Neural progenitor cell (in vitro differentiated cells): ENCODE results near the gene MGAT1. TPM values are rescaled to one million over a fixed set of nuclear protein-coding genes. Genes with fewer than 3 reads are reported as not detected.

Source experiments
- DNase-seq: peaks from one replicate; pipeline ENCODE4 v3.0.0-alpha.2; 2016; ENCODE audit warnings: low spot score
- H2AFZ ChIP-seq: fragments of 200-600 bp; sonication (generic); replicated peaks from 2 replicates; pipeline ENCODE4 v1.6.1; 2016; ENCODE audit warnings: antibody characterized with exemption
- H3F3A ChIP-seq: fragments of 200-600 bp; sonication (generic); 2 replicates; pipeline ENCODE4 v1.6.1; 2016; ENCODE audit warnings: antibody characterized with exemption, low read depth
- H3K27ac ChIP-seq: fragments of 200-600 bp; sonication (generic); 2 replicates; pipeline ENCODE4 v1.5.1; 2016; ENCODE audit warnings: mild to moderate bottlenecking
- H3K27me3 ChIP-seq: fragments of 200-600 bp; sonication (generic); 2 replicates; pipeline ENCODE4 v1.6.1; 2016; ENCODE audit warnings: mild to moderate bottlenecking, moderate library complexity
- H3K36me3 ChIP-seq: fragments of 200-600 bp; sonication (generic); 2 replicates; pipeline ENCODE4 v1.5.1; 2016
- H3K4me1 ChIP-seq: fragments of 200-600 bp; sonication (generic); 2 replicates; pipeline ENCODE4 v1.6.1; 2016; ENCODE audit warnings: mixed run types
- H3K4me2 ChIP-seq: fragments of 200-600 bp; sonication (generic); 2 replicates; pipeline ENCODE4 v1.6.1; 2016
- H3K4me3 ChIP-seq: fragments of 200-600 bp; sonication (generic); 2 replicates; pipeline ENCODE4 v1.5.1; 2016
- H3K79me2 ChIP-seq: fragments of 200-600 bp; sonication (generic); 2 replicates; pipeline ENCODE4 v1.6.1; 2016; ENCODE audit warnings: low read depth
- H3K9ac ChIP-seq: fragments of 200-600 bp; sonication (generic); 2 replicates; pipeline ENCODE4 v1.6.1; 2016
- H3K9me3 ChIP-seq: fragments of 200-600 bp; sonication (generic); 2 replicates; pipeline ENCODE4 v1.5.1; 2016; ENCODE audit warnings: low read depth
- H4K20me1 ChIP-seq: fragments of 200-600 bp; sonication (generic); 2 replicates; pipeline ENCODE4 v1.6.1; 2016; ENCODE audit warnings: low read depth
- H3K27ac Mint-ChIP-seq: 3 replicates; pipeline ENCODE4 v1.8.0; 2021; ENCODE audit warnings: mixed read lengths
- H3K27me3 Mint-ChIP-seq: 2 replicates; pipeline ENCODE4 v1.8.0; 2022; ENCODE audit warnings: low read depth, mild to moderate bottlenecking, inconsistent platforms, moderate library complexity, mixed read lengths; ENCODE audit not compliant: insufficient read depth
- H3K36me3 Mint-ChIP-seq: 3 replicates; pipeline ENCODE4 v1.8.0; 2021; ENCODE audit warnings: mixed read lengths
- H3K4me1 Mint-ChIP-seq: 3 replicates; pipeline ENCODE4 v1.8.0; 2021; ENCODE audit warnings: mixed read lengths
- H3K4me3 Mint-ChIP-seq: 3 replicates; pipeline ENCODE4 v1.8.0; 2021; ENCODE audit warnings: mild to moderate bottlenecking, moderate library complexity, mixed read lengths
- H3K9me3 Mint-ChIP-seq: 3 replicates; pipeline ENCODE4 v1.8.0; 2020; ENCODE audit warnings: mixed read lengths
- CTCF ChIP-seq: fragments of 200-600 bp; sonication (generic); IDR thresholded peaks from 2 replicates; pipeline ENCODE4 v1.5.1; 2017; ENCODE audit warnings: antibody characterized with exemption, mild to moderate bottlenecking
- EZH2 ChIP-seq: fragments of 200-600 bp; sonication (generic); IDR thresholded peaks from 2 replicates; pipeline ENCODE4 v1.6.1; 2017; ENCODE audit warnings: antibody characterized with exemption, mild to moderate bottlenecking, moderate library complexity
- EZH2phosphoT487 ChIP-seq: fragments of 200-600 bp; sonication (generic); IDR thresholded peaks from 2 replicates; pipeline ENCODE4 v1.6.1; 2017; ENCODE audit warnings: antibody characterized with exemption
- total RNA-seq: library from RNA; depleted of rRNA; stranded (reverse); fragments of >200 nt; gene quantifications from 2 replicates; pipeline ENCODE4 v1.2.3, GENCODE V29; 2015; ENCODE audit warnings: low replicate concordance

The MGAT1 gene
- total RNA-seq, 1 donor from 2014 or later: 31.8 TPM

- Mint-ChIP-seq H3K9me3 (peaks cover 2% of the 10 kb centered on the region), H3K27me3 (peaks cover 4% of the 10 kb centered on the region), H3K4me3 (no peak overlapping the region), H3K4me1 (peaks cover 28% of the 10 kb centered on the region), H3K27ac (peak overlapping the region; percentile 44), H3K36me3 (no peaks in the 10 kb centered on the region)
- Histone ChIP-seq H3K4me1 (peaks cover 19% of the 10 kb centered on the region), H3K4me2 (no peak overlapping the region), H3K36me3 (no peaks in the 10 kb centered on the region), H2AFZ (no peak overlapping the region), H3K4me3 (no peak overlapping the region), H3K9ac (no peak overlapping the region), H3K27ac (no peak overlapping the region), H3K9me3 (no peaks in the 10 kb centered on the region), H4K20me1 (no peaks in the 10 kb centered on the region), H3K79me2 (no peaks in the 10 kb centered on the region), H3F3A (no peaks in the 10 kb centered on the region), H3K27me3 (no peaks in the 10 kb centered on the region)
- TF ChIP-seq EZH2: no peak
- TF ChIP-seq EZH2phosphoT487: no peak
- TF ChIP-seq CTCF: no peak
- DNase-seq: no peak
Measured at GRCh38 chr5:180818677-180819341, 16.2 kb upstream of the MGAT1 start.

- TF ChIP-seq EZH2phosphoT487 (no peak), EZH2 (no peak), CTCF (no peak)
- peaks cover 28% of the 10 kb centered on the region for H3K4me1 Mint-ChIP-seq
- Histone ChIP-seq H3F3A (no peaks in the 10 kb centered on the region), H2AFZ (no peak overlapping the region), H3K79me2 (no peaks in the 10 kb centered on the region), H3K4me2 (no peak overlapping the region), H3K36me3 (no peaks in the 10 kb centered on the region), H3K9ac (no peak overlapping the region), H3K27ac (no peak overlapping the region), H3K27me3 (no peaks in the 10 kb centered on the region), H3K9me3 (no peaks in the 10 kb centered on the region), H3K4me3 (no peak overlapping the region), H3K4me1 (peaks cover 19% of the 10 kb centered on the region), H4K20me1 (no peaks in the 10 kb centered on the region)
- H3K27ac Mint-ChIP-seq: peak overlapping the region; percentile 44
- H3K27me3 Mint-ChIP-seq: peaks cover 4% of the 10 kb centered on the region
- H3K36me3 Mint-ChIP-seq: no peaks in the 10 kb centered on the region
- H3K4me3 Mint-ChIP-seq: peak overlapping the region; percentile 18
- H3K9me3 Mint-ChIP-seq: no peaks in the 10 kb centered on the region
- DNase-seq: no peak
Measured at GRCh38 chr5:180817893-180818674, 15.5 kb upstream of the MGAT1 start.

GRCh38 chr5:180816608-180817534 is 14.3 kb upstream of the MGAT1 start:
- Histone ChIP-seq H3K27ac (no peak overlapping the region), H3K4me1 (peaks cover 19% of the 10 kb centered on the region), H3K4me2 (no peak overlapping the region), H3K79me2 (no peaks in the 10 kb centered on the region), H3F3A (peaks cover 6% of the 10 kb centered on the region), H2AFZ (peak overlapping the region; percentile 74), H4K20me1 (no peaks in the 10 kb centered on the region), H3K36me3 (no peaks in the 10 kb centered on the region), H3K9ac (no peak overlapping the region), H3K4me3 (no peak overlapping the region), H3K9me3 (no peaks in the 10 kb centered on the region), H3K27me3 (no peaks in the 10 kb centered on the region)
- DNase-seq: no peak
- Mint-ChIP-seq H3K27ac (peak overlapping the region; percentile 70), H3K9me3 (no peaks in the 10 kb centered on the region), H3K4me1 (peaks cover 30% of the 10 kb centered on the region), H3K27me3 (peaks cover 4% of the 10 kb centered on the region), H3K36me3 (no peaks in the 10 kb centered on the region), H3K4me3 (peak overlapping the region; percentile 14)
- no peak for TF ChIP-seq EZH2
